Thyroid gland (tissue), 4 donors: ENCODE measurements around the gene EPB41L1. TPM values are rescaled to one million over a fixed set of nuclear protein-coding genes. Genes with fewer than 3 reads are reported as not detected.
A peak's percentile ranks its signal among the peaks of the same experiment; 100 is the strongest.

Experiments
- DNase-seq, 2 donors: peaks; one replicate each; pipeline ENCODE4 v3.0.0-alpha.2; 2019
- H3K27ac ChIP-seq, 3 donors: fragments of 200-600 bp; sonication (generic); 1 replicate in 2 of 3; 2 replicates in 1 of 3; pipeline ENCODE4 v1.5.1; 2016 to 2019; ENCODE audit warnings: mild to moderate bottlenecking in 1 of 3, moderate library complexity in 1 of 3
- H3K27me3 ChIP-seq: fragments of 200-600 bp; sonication (generic); one replicate; pipeline ENCODE4 v1.5.1; 2019
- H3K36me3 ChIP-seq, 2 donors: fragments of 200-600 bp; sonication (generic); one replicate each; pipeline ENCODE4 v1.5.1; 2016 to 2019
- H3K4me1 ChIP-seq, 2 donors: fragments of 200-600 bp; sonication (generic); one replicate each; pipeline ENCODE4 v1.5.1; 2017 to 2019
- H3K4me3 ChIP-seq, 3 donors: fragments of 200-600 bp; sonication (generic); replicated peaks in 1 of 3; 1 replicate in 2 of 3; 2 replicates in 1 of 3; pipeline ENCODE4 v1.5.1; 2016; ENCODE audit warnings: mild to moderate bottlenecking in 1 of 3
- H3K9me3 ChIP-seq: fragments of 200-600 bp; sonication (generic); one replicate; pipeline ENCODE4 v1.5.1; 2017
- POLR2A ChIP-seq, 2 donors: fragments of 450-650 bp; IDR thresholded peaks; one replicate each; pipeline ENCODE4 v1.6.1; 2017; ENCODE audit warnings: antibody characterized with exemption in 2 of 2, mild to moderate bottlenecking in 2 of 2, moderate library complexity in 1 of 2
- WGBS, 2 donors: methylation state at CpG; one replicate each; pipeline ENCODE4 v1.1.5; 2017; 5-methylcytosine and 5-hydroxymethylcytosine counted together
- intact Hi-C: fragments of 100-400 bp; cut with DNase I; formaldehyde crosslinking; loops from one replicate; pipeline ENCODE4 v1.15.1; 2023
- total RNA-seq, 4 donors: library from RNA; depleted of rRNA; stranded (reverse); fragments of >200 nt; gene quantifications; one replicate each; pipeline ENCODE4 v1.2.3, GENCODE V29; 2016
- TF ChIP-seq, protein P1 (sequence below), 6 experiments: fragments of 200-600 bp in 3 of 6; fragments of 450-650 bp in 3 of 6; sonication (generic) in 3 of 6; IDR thresholded peaks; one replicate each; pipeline ENCODE4 v1.5.1; 2016 to 2019; ENCODE audit warnings: antibody characterized with exemption in 6 of 6, mild to moderate bottlenecking in 2 of 6, inconsistent platforms in 1 of 6, moderate library complexity in 1 of 6

The EPB41L1 gene
- total RNA-seq, 4 donors from 2014 or later: 15.4 to 75.2 (median 42.3) TPM

DNA sequence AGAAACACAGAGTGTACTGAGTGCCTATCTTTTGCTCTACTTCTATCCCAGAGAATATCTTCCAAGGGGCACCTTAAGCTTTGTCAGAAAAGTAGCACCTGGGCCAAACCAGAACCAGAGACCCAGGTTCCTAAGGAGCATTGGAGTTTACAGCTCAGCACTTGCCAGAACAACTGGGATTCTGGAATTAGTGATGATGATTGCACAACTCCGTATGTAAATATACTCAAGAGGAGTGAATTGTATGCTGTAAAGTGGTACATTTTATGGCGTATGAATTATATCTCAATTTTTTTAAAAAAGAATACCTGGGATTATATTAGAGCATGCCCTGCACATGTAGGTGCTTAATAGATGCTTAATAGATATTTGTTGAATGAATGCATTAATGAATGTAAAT lies 36.2 kb upstream of the EPB41L1 start:
- Histone ChIP-seq H3K27ac (no peak overlapping the region), H3K36me3 (no peaks in the 10 kb centered on the region), H3K27me3 (no peaks in the 10 kb centered on the region), H3K4me3 (no peak overlapping the region), H3K9me3 (no peaks in the 10 kb centered on the region), H3K4me1 (peaks cover 11 to 12% of the 10 kb centered on the region in 2 donors)
- WGBS, 2 donors: 93 to 97% methylated on average over 2 of the region's 2 CpGs
- DNase-seq: no peak
- intact Hi-C loops: no loop called here
- TF ChIP-seq POLR2A (IDR thresholded peaks at IDR 0.05): no peak

DNA sequence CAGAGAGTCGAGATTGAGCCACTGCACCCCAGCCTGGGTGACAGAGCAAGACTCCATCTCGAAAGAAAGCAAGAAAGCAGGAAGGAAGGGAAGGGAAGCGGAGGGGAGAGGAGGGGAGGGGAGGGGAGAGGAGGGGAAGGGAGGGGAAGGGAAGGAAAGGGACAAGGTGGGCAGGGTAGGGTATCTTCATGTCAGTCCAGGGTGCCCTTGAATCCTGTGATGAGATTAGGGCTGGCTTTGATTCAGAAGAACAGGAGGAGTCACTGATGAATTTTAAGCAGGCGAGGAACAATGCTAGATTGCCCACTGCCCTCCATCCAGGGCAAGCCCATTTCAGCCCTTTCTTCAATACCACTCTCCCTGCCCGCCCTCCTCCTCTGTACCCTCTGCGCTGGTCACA lies 35.0 kb upstream of the EPB41L1 start:
- H3K27ac ChIP-seq: no peak overlapping the region
- no peaks in the 10 kb centered on the region for H3K27me3 ChIP-seq
- intact Hi-C loops: no loop called here
- peaks cover 11 to 12% of the 10 kb centered on the region in 2 donors for H3K4me1 ChIP-seq
- H3K9me3 ChIP-seq: no peaks in the 10 kb centered on the region
- no peak for DNase-seq
- H3K4me3 ChIP-seq: no peak overlapping the region
- 89 to 93% methylated on average over 6 of the region's 6 CpGs for WGBS, 2 donors
- no peaks in the 10 kb centered on the region for H3K36me3 ChIP-seq
- TF ChIP-seq, protein P1, sequence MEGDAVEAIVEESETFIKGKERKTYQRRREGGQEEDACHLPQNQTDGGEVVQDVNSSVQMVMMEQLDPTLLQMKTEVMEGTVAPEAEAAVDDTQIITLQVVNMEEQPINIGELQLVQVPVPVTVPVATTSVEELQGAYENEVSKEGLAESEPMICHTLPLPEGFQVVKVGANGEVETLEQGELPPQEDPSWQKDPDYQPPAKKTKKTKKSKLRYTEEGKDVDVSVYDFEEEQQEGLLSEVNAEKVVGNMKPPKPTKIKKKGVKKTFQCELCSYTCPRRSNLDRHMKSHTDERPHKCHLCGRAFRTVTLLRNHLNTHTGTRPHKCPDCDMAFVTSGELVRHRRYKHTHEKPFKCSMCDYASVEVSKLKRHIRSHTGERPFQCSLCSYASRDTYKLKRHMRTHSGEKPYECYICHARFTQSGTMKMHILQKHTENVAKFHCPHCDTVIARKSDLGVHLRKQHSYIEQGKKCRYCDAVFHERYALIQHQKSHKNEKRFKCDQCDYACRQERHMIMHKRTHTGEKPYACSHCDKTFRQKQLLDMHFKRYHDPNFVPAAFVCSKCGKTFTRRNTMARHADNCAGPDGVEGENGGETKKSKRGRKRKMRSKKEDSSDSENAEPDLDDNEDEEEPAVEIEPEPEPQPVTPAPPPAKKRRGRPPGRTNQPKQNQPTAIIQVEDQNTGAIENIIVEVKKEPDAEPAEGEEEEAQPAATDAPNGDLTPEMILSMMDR (IDR thresholded peaks at IDR 0.05): no peak
- TF ChIP-seq POLR2A (IDR thresholded peaks at IDR 0.05): no peak

DNA sequence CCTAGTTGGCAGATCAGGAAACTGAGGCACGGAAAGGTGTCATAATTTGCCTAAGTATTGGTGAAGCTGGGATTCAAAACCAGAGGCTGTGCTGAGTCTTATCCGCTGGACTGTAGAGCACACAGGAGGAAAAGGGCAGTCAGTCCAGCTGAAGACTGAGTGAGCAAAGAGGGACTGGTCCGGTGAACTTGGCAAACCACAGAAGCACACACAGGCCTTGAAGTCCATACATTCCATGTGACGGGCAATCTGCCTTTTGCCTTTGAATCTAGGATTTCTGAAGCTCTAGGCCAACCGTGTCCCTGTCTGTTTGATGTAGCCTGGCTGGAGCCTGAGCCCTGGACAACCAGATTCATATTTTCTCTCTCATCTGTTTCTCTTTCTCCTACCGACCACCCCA lies 34.3 kb upstream of the EPB41L1 start:
- Histone ChIP-seq H3K27ac (no peak overlapping the region), H3K9me3 (no peaks in the 10 kb centered on the region), H3K36me3 (no peaks in the 10 kb centered on the region), H3K4me1 (peaks cover 11 to 12% of the 10 kb centered on the region in 2 donors), H3K27me3 (no peaks in the 10 kb centered on the region), H3K4me3 (no peak overlapping the region)
- 86 to 91% methylated on average over 6 of the region's 6 CpGs for WGBS, 2 donors
- no peak for DNase-seq
- TF ChIP-seq, protein P1 (IDR thresholded peaks at IDR 0.05): no peak
- TF ChIP-seq POLR2A (IDR thresholded peaks at IDR 0.05): no peak
- intact Hi-C loops: no loop called here

DNA sequence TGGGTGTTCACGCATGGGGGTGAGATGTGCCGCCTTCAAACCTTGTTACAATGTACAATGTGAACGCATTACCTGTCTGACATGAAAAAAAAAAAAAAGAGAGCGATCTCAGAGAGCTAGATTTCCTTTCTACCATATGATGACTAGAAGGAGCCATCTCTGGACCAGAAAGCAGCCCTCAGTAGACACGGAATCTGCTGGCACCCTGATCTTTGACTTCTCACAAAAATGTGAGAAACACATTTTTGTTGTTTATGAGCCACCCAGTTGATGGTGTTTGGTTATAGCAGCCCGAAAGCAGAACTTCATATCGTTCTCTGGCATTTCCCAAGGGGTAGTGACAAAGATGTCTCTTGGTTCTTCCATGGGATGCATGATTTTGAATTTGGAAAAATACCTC lies 33.5 kb upstream of the EPB41L1 start:
- H3K36me3 ChIP-seq: no peaks in the 10 kb centered on the region
- H3K4me1 ChIP-seq: peaks cover 11 to 12% of the 10 kb centered on the region in 2 donors
- no peak for DNase-seq
- no peaks in the 10 kb centered on the region for H3K9me3 ChIP-seq
- no peak overlapping the region for H3K4me3 ChIP-seq
- no peaks in the 10 kb centered on the region for H3K27me3 ChIP-seq
- intact Hi-C loops: no loop called here
- H3K27ac ChIP-seq: no peak overlapping the region
- 83 to 97% methylated on average over 7 of the region's 7 CpGs for WGBS, 2 donors
- no peak for TF ChIP-seq POLR2A (IDR thresholded peaks at IDR 0.05)
- TF ChIP-seq, protein P1 (IDR thresholded peaks at IDR 0.05): no peak

DNA sequence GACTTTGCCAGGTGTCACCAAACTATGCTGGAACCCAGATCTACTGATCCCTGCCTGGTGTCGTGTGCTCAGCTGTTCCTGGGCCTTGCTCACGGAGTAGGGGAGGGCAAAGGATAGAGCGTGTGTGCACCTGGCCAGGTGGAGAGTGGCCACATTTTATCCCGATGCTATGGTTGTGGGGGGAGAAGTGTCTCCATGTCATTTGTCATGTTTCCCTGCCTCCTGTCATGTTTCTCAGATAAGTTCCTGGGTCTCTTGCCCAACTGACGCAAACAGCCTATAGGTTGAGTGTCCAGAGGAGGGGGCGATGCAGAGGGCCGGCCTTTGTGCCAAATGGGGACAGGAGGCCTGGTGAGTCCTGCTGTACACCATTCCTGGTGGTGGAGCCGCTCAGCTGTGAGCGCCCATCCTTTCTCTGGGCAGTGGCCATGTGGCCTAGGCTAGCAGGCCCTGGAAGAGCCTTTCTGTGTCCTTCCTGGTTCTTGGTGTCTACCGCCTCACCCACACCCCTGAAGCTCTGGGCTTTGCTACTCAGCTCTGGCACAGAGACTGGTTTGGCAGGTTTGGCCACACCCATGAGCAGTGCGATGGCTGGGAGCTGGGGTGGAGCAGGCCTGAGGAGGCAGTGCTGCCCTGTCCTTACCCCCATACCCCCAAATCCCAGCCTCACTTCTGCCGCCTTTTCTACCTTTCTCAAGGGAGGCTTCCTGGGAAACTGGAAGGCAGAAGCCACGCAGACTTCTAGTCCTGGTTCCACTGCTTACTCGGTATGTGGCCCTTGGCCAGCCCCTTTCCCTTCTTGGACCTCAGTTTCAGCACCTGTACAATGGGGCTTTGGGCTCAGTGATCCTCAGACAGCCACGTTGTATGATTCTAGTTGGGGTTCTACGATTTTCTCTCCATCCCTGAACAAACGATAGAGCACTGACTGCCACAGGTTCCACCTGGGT lies 32.3 kb upstream of the EPB41L1 start:
- peak; percentile 85 to 89 for DNase-seq
- Histone ChIP-seq H3K4me3 (no peak overlapping the region), H3K27me3 (no peaks in the 10 kb centered on the region), H3K9me3 (no peaks in the 10 kb centered on the region), H3K27ac (peak overlapping the region in 2 of 3 donors; percentile 27 to 72), H3K36me3 (no peaks in the 10 kb centered on the region), H3K4me1 (peaks cover 11 to 12% of the 10 kb centered on the region in 2 donors)
- intact Hi-C loops: no loop called here
- peak in 1 of 2 donors; percentile 39 for TF ChIP-seq POLR2A (IDR thresholded peaks at IDR 0.05)
- TF ChIP-seq, protein P1 (IDR thresholded peaks at IDR 0.05): no peak
- 81 to 88% methylated on average over 15 to 17 of the region's 17 CpGs for WGBS, 2 donors
